Activated T-cell treated with anti-CD3 and anti-CD28 coated beads, Interleukin-2, amount 50 U/mL, for 72 hours (primary cell): ENCODE data around the gene XIRP1. TPM values are rescaled to one million over a fixed set of nuclear protein-coding genes. Genes with fewer than 3 reads are reported as not detected.

Experiments used
- ATAC-seq, 2 donors: fragments of 150-1000 bp; cut with Tn5 transposase; replicated peaks in 1 of 2; 2 replicates each; pipeline ENCODE4 v1.10.0; 2021; ENCODE audit warnings: moderate library complexity in 2 of 2, mild to moderate bottlenecking in 1 of 2
- DNase-seq, 2 donors: peaks; one replicate each; pipeline ENCODE4 v3.0.0; 2021 to 2022; ENCODE audit warnings: mixed read lengths in 1 of 2
- H3K27ac Mint-ChIP-seq: one replicate; pipeline ENCODE4 v1.8.0; 2022; ENCODE audit warnings: mild to moderate bottlenecking, moderate library complexity, mixed read lengths
- H3K27me3 Mint-ChIP-seq: one replicate; pipeline ENCODE4 v1.8.0; 2022; ENCODE audit warnings: low read depth, mixed read lengths
- H3K36me3 Mint-ChIP-seq, 2 donors: one replicate each; pipeline ENCODE4 v1.8.0; 2022; ENCODE audit warnings: mixed read lengths in 2 of 2, mild to moderate bottlenecking in 1 of 2; ENCODE audit not compliant: insufficient read depth in 2 of 2
- H3K4me1 Mint-ChIP-seq: one replicate; pipeline ENCODE4 v1.8.0; 2022; ENCODE audit warnings: low read depth, mixed read lengths
- H3K4me3 Mint-ChIP-seq, 2 donors: one replicate each; pipeline ENCODE4 v1.8.0; 2022; ENCODE audit warnings: mild to moderate bottlenecking in 2 of 2, mixed read lengths in 2 of 2, moderate library complexity in 2 of 2
- H3K9me3 Mint-ChIP-seq, 2 donors: one replicate each; pipeline ENCODE4 v1.8.0; 2022; ENCODE audit warnings: mixed read lengths in 2 of 2
- total RNA-seq, 2 donors: library from RNA; stranded (reverse); gene quantifications; one replicate each; pipeline ENCODE4 v1.2.3, GENCODE V29; 2022

XIRP1 gene
- total RNA-seq, 2 donors from 2014 or later: 0.09 to 0.10 TPM

DNA sequence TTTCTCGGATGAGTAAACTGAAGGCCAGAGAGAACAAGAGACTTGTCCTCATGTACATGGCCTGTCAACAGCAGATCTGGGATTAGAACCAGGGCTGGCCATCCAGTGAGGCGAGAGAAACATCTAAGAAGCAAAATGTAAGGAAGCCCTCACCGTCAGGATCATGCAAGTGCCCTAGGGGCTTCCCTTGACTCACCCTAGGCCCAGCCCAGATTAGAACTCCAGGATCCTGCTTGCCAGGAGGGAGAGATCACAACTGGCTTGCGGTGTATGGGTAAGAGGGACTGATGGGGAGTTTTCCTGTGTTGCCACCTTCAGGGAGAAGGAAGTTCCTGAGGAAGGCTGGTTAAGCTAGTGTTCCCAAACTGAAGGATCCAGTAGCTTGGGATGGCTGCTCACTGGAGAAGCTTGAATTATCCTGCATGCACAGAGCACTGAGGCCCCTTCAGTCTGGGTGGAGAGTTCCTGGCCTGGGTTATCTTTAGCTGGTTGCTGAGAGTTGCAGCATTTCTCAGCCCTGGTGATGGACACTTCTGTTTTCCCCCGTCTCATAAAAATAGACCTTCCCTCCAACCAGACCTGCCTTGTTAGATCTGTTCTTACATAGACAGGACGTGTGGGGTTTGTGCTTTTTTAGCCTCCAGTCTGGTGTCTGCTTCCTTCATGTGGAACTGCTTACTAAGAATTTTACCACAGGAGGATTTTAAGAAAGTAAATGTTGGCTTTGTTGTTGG, 28.2 kb upstream of the XIRP1 start:
- DNase-seq: no peak
- Mint-ChIP-seq H3K4me3 (peak overlapping the region in 1 of 2 donors; percentile 41), H3K36me3 (no peaks in the 10 kb centered on the region), H3K4me1 (peaks cover 10% of the 10 kb centered on the region), H3K27me3 (peaks cover 24% of the 10 kb centered on the region), H3K9me3 (no peaks in the 10 kb centered on the region), H3K27ac (peak overlapping the region; percentile 58)
- peak in 1 of 2 donors; percentile 42 for ATAC-seq

DNA sequence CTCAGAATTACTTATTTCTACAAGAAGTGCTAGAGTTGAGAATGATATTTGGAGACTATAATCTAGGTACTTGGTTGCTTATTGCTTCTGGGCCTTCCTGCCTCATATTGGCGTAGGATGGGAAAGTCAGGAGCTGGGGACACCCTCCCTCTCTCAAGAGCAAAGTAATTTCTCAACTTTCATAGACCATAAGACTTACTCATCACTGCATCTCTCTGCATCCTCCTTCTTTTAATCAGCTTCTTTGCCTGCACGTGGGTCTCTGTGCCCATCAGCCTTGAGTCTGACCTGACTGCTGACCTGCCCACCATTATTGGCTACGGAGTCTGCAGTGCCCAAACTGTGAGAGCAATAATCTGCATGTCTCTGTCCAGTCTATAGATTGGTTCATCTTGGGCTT, 27.3 kb upstream of the XIRP1 start:
- Mint-ChIP-seq H3K27ac (no peak overlapping the region), H3K4me3 (no peak overlapping the region), H3K27me3 (peaks cover 18% of the 10 kb centered on the region), H3K9me3 (no peaks in the 10 kb centered on the region), H3K4me1 (peaks cover 10% of the 10 kb centered on the region), H3K36me3 (no peaks in the 10 kb centered on the region)
- DNase-seq: no peak
- peak in 1 of 2 donors; percentile 76 for ATAC-seq

DNA sequence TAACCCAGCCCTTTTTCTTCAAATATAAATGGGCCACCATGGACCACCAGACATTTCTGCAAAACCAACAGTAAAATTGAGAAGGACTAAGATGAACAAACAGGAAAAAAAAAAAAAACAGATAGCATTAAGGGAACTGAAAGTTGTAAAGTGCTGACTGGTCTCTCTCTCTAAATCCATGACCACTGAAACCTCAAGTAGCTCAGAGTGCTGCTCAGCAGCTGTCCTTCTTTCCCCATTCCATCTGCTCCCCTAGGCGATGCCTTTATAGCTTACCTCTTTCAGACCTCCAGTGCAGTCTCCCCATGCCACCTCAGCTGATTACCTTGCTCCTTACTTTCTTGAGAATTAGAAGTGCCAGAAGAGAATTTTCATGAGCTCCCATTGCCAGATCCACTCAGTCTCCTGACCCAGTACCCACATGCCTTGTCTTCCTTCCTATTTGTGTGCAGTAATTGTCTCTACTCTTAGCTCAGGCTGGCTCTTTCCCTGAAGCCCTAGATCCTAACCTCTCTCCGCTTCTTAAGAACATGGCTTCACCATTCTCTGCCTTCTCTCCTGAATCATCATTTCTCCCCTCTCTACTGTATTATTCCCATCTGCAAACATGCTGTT, 23.9 kb upstream of the XIRP1 start:
- Mint-ChIP-seq H3K9me3 (no peaks in the 10 kb centered on the region), H3K4me3 (no peak overlapping the region), H3K27ac (peak overlapping the region; percentile 6), H3K4me1 (peaks cover 10% of the 10 kb centered on the region), H3K27me3 (peaks cover 16% of the 10 kb centered on the region), H3K36me3 (no peaks in the 10 kb centered on the region)
- ATAC-seq (peak in 1 of 2 donors; percentile 70), DNase-seq (no peak)

DNA sequence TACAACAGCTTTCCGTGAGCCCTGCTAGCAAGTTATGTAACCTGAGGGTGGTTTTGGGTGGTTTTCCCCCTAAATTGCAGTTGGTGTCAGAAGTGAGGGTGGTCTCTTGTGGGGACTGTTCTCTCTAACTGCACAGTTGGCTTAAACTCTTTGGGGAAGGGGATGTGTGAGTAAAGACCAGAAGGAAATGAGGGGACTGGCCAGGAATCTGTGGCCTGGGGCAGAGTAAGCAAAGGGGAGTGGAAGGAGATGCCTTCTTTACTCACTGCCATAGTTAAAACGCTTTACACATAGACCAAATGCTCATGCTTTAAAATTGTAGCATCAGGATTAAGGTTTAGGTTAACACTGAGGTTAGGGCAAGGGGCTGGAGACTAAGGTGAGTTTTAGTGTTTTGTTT, 21.2 kb upstream of the XIRP1 start:
- H3K27ac Mint-ChIP-seq: no peak overlapping the region
- H3K27me3 Mint-ChIP-seq: peaks cover 11% of the 10 kb centered on the region
- peaks cover 16% of the 10 kb centered on the region for H3K4me1 Mint-ChIP-seq
- no peak overlapping the region for H3K4me3 Mint-ChIP-seq
- H3K36me3 Mint-ChIP-seq: no peaks in the 10 kb centered on the region
- H3K9me3 Mint-ChIP-seq: no peaks in the 10 kb centered on the region
- DNase-seq (no peak), ATAC-seq (no peak)

DNA sequence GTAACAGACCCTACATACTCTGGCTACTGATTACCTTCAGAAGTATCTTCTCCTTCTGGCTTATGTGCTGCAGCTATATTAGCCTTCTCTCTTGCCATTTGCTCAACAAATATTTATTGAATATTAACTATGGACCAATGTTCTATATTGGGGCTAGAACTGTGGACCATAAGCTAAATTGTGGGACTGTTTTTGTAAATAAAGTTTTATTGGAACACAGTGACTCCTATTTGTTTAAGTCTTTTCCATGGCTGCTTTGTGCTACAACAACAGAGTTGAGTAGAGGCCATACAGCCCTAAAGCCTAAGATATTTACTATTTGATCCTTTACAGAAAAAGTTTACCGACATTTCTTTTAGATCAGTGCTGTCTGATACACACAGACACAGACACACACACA, 20.3 kb upstream of the XIRP1 start:
- Mint-ChIP-seq H3K4me1 (peaks cover 24% of the 10 kb centered on the region), H3K4me3 (no peak overlapping the region)

DNA sequence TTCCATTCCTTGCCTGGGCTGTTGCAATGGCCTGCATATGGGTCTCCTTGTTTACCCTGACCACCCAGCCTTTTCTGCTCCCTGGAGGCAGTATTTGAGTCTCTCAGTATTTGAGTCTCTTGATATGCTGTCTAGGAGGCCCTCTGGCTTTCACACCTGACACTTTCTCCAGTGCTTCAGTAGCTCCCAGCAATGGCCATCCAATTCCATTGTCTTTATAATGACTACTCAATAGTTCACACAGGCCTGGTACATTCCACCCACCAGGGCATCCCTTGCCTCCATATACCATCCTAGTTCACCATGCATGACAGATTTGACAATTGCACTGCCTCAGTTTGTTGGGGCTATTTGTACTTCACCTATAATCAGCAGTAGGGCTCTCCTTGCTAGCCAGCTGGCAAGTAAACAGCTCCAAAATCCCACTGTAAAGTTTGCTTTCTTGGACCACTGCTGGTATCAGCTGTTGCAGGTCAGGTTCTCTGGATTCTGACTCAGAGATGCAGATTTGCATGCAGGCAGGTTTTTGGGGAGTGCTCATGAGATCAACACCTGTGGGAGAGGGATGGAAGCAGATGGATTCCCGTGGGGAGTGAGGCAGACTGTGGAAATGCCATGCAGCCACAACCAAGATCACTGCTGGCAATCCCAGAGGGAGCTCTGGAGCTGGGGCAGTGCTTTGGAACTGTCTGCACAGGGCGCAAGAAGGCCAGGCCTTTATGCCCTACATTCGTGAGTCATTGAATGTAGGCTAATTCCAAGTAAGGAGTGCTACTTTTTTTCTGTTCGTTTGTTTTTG, 19.1 kb upstream of the XIRP1 start:
- DNase-seq (no peak), ATAC-seq (no peak)
- H3K27ac Mint-ChIP-seq: no peak overlapping the region
- no peak overlapping the region for H3K4me3 Mint-ChIP-seq
- no peaks in the 10 kb centered on the region for H3K36me3 Mint-ChIP-seq
- peaks cover 21% of the 10 kb centered on the region for H3K4me1 Mint-ChIP-seq
- peaks cover 6% of the 10 kb centered on the region for H3K27me3 Mint-ChIP-seq
- no peaks in the 10 kb centered on the region for H3K9me3 Mint-ChIP-seq

More for the DNA sequence above, 20.3 kb upstream of the XIRP1 start:
- Mint-ChIP-seq H3K36me3 (no peaks in the 10 kb centered on the region), H3K27ac (no peak overlapping the region), H3K9me3 (no peaks in the 10 kb centered on the region), H3K27me3 (peaks cover 15% of the 10 kb centered on the region)
- DNase-seq (no peak), ATAC-seq (no peak)

DNA sequence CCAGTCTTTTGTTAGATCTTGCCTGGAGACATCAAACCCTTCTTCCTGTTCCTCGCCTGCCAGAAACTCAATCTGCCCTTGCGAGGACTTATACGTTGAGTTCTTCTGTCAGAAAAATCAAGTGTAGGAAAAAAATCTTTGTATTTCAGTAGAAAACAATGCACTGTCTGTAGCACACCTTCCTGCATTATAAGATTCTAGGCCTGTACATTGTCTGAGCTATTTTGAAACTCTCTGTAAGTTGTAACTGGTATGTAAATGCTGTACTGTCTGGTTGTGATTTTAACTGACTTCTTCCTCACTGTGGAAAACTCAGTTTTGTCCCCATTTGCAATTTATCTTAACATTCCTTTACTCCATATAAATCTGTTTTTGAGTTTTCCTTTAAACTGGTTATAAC, 17.7 kb upstream of the XIRP1 start:
- no peak for ATAC-seq
- H3K4me3 Mint-ChIP-seq: no peak overlapping the region
- DNase-seq: no peak
- H3K27me3 Mint-ChIP-seq: peaks cover 4% of the 10 kb centered on the region
- H3K36me3 Mint-ChIP-seq: no peaks in the 10 kb centered on the region
- no peak overlapping the region for H3K27ac Mint-ChIP-seq
- H3K4me1 Mint-ChIP-seq: peaks cover 14% of the 10 kb centered on the region
- H3K9me3 Mint-ChIP-seq: no peaks in the 10 kb centered on the region

DNA sequence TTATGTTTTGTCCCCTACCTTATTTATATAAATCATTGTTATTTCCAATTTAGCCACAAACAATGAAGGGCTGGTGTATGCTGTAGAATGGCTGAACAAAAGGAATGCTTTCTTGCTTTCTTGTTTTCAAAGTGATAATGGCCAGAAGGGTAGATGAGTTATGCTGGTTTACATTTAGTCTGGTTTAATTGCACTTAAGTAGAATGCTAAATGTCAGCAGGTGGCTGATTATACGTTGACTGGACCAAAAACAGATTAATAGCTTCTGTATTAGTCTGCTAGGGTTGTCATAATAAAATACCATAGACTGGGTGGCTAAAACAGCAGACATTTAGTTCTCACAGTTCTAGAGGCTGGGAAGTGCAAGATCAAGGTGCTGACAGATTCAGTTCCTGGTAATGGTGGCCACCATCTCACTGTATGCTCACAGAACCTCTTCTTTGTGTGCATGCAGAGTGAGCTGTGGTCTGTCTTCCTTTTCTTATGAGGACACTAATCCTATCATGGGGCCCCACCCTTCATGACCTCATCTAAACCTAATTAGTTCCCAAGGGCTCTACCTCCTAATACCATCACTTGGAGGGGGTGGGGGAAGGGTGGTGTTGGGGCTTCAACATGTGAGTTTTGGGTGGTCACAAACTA, 17.1 kb upstream of the XIRP1 start:
- Mint-ChIP-seq H3K9me3 (no peaks in the 10 kb centered on the region), H3K36me3 (no peaks in the 10 kb centered on the region), H3K4me1 (peaks cover 14% of the 10 kb centered on the region), H3K4me3 (no peak overlapping the region), H3K27me3 (peaks cover 4% of the 10 kb centered on the region), H3K27ac (no peak overlapping the region)
- DNase-seq (no peak), ATAC-seq (no peak)

DNA sequence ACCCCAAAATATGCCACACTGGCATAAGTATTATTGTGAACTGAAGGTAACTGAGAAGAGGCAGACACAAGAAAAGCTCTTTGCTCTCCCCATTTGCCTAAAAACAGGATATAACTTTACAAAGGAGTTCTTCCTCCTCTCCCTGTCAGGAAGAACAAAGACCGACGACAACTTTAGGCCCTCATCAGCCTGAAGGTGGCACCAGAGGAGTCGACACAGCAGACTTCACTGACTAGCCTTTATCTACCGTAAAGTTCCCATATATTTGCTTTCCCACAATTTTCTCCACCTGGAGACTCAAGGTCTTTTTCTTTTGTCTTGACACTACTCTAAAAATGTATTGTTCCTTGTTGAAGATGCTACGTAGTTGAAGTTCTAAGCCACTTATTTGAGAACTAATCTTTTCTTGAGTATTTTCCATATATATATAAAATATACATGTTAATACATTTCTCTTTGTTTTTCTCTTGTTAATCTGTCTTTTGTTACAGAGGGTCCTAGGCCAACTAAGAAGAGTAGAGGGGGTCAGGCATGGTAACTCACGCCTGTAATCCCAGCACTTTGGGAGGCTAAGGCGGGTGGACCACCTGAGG, 16.2 kb upstream of the XIRP1 start:
- Mint-ChIP-seq H3K4me3 (no peak overlapping the region), H3K9me3 (no peaks in the 10 kb centered on the region), H3K36me3 (no peaks in the 10 kb centered on the region), H3K4me1 (peaks cover 14% of the 10 kb centered on the region), H3K27ac (no peak overlapping the region), H3K27me3 (peaks cover 9% of the 10 kb centered on the region)
- ATAC-seq (peak in 1 of 2 donors; percentile 53), DNase-seq (peak in 1 of 2 donors; percentile 42)

DNA sequence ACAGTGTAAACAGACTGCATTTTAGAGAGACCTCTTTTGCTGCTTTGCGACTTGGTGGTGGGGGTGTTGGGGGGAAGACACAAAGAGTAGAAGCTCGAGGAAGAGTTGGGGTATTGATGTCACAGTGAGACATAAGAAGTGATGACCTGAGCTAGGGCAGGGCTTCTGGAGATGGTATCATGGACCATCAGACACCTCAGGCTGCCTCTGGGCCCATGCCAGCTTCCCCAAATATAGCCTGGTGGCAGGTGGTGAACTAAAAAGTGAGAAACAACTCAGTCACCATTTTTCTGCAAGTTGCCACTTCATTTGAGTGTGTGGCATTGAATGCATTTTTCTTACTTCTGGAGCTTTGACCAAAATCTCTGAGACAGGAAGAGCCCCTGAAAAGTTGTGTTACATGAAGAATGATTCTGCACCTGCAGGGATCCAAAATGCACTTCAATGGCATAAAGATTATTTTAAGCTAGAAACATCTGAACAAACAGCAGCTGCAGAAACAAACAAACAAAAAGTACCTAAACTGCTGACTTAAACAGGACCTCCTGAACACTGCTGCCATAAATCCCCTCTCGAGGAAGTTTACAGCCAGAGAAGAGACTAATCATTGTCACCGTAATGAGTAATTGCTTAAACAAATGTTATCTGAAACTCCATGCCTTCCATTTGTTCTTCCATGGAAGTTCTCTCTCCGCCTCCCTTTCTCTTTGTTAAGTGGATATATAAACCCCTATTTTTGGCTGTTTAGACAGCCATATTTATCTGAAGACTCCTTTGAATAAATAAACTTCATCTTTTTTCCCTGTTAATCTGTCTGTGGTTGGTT, 15.2 kb upstream of the XIRP1 start:
- ATAC-seq: no peak
- Mint-ChIP-seq H3K27ac (peak overlapping the region; percentile 63), H3K9me3 (no peaks in the 10 kb centered on the region), H3K4me3 (no peak overlapping the region), H3K27me3 (peaks cover 19% of the 10 kb centered on the region), H3K36me3 (no peaks in the 10 kb centered on the region), H3K4me1 (peaks cover 14% of the 10 kb centered on the region)
- DNase-seq: no peak

DNA sequence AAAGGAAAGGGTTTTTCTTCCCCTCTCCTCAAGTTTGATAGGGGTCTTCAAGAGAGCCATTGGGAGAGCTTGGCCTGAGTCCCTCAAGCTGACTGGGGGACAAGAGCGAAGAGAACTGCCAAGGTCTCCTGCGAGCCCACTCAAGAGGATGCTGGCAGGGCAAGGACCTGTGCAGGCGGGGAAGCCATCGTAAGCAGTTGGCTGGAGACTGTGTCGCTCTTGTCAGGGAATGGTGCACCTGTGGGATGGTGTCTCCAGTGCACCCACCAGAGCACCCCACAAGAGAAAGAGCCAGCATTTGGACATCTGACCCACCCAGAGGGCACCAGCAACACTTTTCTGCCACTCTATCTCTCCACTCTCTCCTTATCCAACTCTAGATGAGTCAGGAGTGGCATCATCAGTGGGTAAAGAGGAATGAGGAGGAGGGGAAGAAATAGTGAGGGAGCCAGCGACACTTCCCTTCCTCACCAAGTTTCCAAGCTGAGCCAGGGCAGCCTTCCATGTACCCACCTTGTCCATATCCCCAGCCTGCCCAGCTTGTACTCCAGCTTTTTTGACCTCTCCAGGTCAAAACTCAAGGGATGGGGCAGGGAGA, 13.6 kb upstream of the XIRP1 start:
- Mint-ChIP-seq H3K4me3 (no peak overlapping the region), H3K27me3 (peaks cover 32% of the 10 kb centered on the region), H3K27ac (no peak overlapping the region), H3K9me3 (no peaks in the 10 kb centered on the region), H3K4me1 (peaks cover 14% of the 10 kb centered on the region), H3K36me3 (no peaks in the 10 kb centered on the region)
- DNase-seq (no peak), ATAC-seq (no peak)

DNA sequence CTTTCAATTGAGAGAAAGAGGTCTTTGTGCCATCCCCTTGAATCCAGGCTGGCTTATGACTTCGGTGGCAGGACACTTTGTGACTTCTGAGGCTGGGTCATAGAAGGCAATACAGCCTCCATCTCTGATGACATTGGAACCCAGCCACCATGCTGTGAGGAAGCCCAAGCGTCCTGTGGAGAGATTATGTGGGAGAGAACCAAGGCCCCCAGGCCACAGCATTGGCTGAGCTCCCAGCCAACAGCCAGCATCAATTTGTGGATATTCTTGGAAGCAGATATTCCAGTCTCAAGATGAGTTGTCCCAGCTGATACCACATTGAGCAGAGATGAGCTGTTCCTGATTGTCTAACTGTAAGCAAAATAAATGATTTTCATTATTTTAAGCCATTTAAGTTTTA, 12.7 kb upstream of the XIRP1 start:
- Mint-ChIP-seq H3K4me3 (no peak overlapping the region), H3K4me1 (peaks cover 10% of the 10 kb centered on the region), H3K27ac (no peak overlapping the region), H3K36me3 (no peaks in the 10 kb centered on the region), H3K27me3 (peaks cover 33% of the 10 kb centered on the region), H3K9me3 (no peaks in the 10 kb centered on the region)
- ATAC-seq (no peak), DNase-seq (no peak)
